NCI-H446 treated with DMSO at 0.1 percent for 48 hours (cell line): ENCODE results near the gene MBTPS2.
A peak's percentile ranks its signal among the peaks of the same experiment; 100 is the strongest.
"Not testable (repeated sequence)": the region's sequence is repeated elsewhere in the genome, so short reads cannot be mapped to it uniquely, and the experiment has no call there.

ENCODE experiments used
- DNase-seq: peaks from one replicate; lab custom pipeline; 2025; lab: John Stamatoyannopoulos, UW

MBTPS2 gene

GRCh38 chrX:21856504-21856903 lies 17.1 kb downstream of the MBTPS2 start:
- DNase-seq = no peak

DNA sequence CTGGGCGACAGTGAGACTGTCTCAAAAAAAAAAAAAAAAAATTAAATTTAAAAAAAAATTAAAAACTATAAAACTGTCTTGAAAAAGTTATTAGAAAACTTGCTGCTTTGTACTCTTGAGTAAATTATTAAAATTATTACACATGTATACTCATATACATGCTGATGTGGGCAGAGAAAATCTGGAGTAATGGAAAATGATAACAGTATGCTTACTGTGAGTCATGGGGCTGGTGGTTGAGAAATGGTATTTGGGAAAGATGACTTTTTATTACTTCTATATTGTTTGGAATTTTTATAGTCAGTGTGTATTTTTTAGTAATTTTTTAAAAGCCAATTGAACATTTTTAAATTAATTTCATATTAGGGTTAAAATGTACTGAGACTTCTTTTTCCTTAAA lies 23.8 kb downstream of the MBTPS2 start:
- DNase-seq = no peak

DNA sequence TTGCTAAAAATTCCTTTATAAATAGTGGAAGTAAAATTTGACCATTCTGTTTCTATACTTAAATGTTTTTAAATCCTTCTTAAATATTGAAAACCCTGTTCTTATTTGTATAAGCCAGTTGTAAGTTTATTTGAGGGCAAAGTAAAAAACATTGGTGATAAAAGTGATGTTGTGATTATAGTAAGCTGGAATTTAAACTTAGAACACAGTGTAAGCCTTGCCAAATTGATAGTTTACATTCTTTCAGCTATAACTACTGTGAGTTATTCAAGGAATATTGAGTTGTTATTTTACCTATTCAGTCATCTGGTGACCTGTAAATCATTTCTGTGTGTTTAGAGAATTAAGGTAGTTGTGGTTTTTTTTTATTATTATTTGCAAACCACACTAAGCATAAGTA lies 26.0 kb downstream of the MBTPS2 start:
- DNase-seq = no peak

- no peak for DNase-seq
Measured at GRCh38 chrX:21870494-21870893, 31.1 kb downstream of the MBTPS2 start.

DNA sequence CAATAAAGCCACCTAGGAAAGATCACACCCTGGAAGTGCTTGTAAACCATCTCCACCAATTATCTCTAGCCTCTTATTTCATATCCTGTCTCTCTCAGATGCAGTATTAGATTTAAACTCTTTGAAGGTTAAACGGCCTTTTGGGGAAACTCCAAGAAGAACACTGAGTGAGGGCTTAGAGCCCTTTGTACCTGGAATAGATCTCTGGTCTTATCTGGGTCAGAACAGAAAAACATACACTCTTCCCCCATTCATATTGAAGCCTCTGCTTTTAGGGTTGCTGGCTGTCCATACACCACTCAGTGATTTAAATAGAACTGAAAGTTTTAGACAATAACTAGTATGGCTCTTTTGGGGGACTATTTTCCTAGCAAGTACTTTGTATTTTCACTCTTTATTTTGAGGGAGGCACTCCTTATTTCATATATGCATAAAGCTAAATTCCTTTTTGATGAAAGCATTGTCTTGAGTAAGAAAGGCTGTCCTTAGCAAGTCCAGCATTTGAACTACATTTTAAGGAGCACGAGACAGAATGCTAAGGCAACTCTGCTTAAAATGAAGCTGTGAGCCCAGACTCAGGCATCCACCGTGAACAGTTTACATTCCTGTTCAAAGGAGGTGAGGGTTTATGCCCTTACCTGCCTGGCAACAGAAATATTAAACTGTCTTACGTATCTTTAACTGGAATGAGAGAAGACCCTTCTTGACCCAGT lies 33.8 kb downstream of the MBTPS2 start:
- no peak for DNase-seq

DNA sequence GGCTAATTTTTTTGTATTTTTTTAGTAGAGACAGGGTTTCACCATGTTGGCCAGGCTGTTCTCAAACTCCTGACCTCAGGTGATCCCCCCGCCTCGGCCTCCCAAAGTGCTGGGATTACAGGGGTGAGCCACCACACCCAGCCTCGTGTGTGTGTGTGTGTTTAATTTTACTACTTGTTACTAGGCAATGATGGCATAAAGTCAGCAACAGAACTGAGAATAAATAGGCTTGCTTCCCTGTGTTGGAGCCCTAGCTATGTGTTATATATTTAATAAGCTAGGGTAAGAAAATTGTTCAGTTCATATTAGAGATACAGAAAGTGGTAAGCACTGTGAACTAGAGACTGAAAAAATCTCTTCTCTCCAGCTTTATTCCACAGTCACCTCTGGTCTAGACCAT lies 34.8 kb downstream of the MBTPS2 start:
- DNase-seq = not testable (repeated sequence)

DNA sequence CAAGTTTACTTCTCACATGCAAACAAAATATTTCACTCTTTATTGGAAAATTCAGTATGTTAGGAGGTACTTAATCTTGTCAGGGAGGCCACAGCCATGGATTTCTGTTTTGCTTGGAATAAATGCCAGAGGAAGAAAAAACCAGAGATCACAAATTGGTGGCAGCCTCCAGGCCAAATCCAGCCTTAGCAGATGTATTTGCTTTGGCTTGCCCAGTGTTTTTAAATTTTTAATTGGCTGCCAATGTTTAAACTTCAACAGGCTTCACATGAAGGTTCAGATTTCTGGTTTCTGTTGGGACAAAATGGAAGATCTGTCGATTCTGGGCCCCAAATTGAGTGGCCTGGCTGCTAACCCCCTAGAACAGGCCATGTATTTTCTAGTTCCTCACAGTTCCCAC lies 35.6 kb downstream of the MBTPS2 start:
- peak; percentile 40 for DNase-seq

DNA sequence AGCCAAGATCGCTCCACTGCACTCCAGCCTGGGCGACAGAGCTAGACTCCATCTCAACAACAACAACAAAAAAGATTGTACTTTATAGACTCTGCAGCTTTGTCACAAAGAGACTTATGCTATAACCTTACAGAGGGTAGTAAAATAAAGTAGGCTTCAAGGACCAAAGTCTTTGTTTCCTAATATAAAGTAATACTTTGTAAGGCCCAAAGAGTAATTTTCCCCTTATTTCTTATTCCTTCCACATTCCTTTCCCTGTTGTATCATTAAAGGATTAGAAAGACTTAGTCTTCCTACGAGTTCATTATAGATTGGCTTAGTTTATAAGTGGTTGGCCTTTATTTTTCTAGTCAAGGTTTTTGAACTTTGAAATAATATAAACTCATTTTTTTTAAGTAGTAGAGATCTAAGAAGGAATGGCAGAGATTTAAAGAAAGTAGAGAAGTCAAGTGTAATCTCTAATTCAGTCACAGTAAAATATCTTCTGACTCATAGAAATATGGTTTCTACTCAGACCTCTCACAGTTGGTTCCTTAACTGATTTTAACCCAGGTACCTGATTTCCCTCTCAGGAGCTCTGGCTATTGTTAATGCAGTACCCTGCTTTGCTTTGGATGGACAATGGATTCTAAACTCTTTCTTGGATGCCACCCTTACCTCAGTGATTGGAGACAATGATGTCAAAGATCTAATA lies 42.6 kb downstream of the MBTPS2 start:
- no peak for DNase-seq

- no peak for DNase-seq
Measured at GRCh38 chrX:21883258-21883657, 43.8 kb downstream of the MBTPS2 start.

DNA sequence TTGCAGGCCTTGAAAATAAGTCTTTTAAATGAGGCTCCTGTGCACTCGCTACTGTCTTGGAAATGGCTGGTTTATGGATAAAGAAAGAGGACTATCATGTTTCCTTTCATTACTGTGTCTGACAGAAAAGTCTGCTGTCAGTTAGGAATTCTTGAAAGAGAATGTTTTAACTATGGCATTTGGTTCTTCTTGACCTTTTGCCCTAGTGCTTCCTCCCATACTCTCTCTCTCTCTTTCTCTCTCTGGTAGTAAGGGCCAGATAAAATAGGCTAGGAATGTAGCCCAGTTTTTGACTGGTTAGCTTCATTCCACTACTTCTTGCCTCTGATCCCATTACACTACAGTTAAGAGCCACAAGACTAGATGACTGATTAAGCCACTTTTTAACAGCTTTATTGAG lies 46.2 kb downstream of the MBTPS2 start:
- no peak for DNase-seq

DNA sequence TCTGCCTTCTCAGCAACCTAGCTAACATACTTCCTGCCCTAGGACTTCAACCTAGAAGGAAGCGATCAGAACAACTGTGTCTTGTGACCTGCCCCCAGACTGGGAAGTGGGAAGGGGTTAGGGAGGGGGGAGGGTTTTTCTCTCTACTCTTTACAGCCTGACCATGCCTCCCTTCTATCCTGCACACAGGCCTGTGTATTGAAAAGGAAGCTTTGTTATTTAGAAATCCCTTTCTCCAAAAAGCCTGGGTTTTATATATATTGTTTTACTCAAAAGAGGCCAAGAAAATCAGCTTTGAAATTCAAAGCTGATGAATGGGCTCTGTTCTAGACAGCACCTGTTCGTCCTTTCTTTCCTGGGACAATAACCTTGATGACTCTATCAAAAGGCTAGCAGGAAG lies 65.9 kb downstream of the MBTPS2 start:
- DNase-seq = no peak

GRCh38 chrX:21905953-21906352 lies 66.5 kb downstream of the MBTPS2 start:
- no peak for DNase-seq

DNA sequence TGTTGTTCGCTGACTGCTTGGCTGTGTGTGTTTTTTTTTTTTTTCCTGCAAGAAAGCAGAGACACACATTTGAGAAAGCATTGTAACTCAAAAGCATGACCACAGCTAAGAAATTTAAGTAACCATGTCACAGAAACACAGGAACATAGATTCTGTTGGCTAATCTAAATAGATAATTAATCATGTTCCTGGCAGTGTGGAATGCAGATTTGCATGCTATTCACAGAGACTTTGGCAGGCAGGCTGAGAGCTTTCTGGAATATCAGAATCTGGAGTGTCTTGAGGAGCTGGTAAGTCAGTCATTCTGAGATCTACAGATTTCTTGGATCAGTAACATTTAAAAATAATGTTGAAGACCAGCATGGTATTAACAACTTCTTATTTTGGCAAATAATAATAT lies 67.8 kb downstream of the MBTPS2 start:
- no peak for DNase-seq

- no peak for DNase-seq
Measured at GRCh38 chrX:21911481-21911880, 72.1 kb downstream of the MBTPS2 start.

GRCh38 chrX:21912220-21912619 lies 72.8 kb downstream of the MBTPS2 start:
- no peak for DNase-seq

- no peak for DNase-seq
Measured at GRCh38 chrX:21912989-21913388, 73.6 kb downstream of the MBTPS2 start.

GRCh38 chrX:21926116-21926515 lies 86.7 kb downstream of the MBTPS2 start:
- no peak for DNase-seq

GRCh38 chrX:21926527-21927278 lies 87.3 kb downstream of the MBTPS2 start:
- peak; percentile 51 for DNase-seq

GRCh38 chrX:21929209-21929608 lies 89.8 kb downstream of the MBTPS2 start:
- no peak for DNase-seq

DNA sequence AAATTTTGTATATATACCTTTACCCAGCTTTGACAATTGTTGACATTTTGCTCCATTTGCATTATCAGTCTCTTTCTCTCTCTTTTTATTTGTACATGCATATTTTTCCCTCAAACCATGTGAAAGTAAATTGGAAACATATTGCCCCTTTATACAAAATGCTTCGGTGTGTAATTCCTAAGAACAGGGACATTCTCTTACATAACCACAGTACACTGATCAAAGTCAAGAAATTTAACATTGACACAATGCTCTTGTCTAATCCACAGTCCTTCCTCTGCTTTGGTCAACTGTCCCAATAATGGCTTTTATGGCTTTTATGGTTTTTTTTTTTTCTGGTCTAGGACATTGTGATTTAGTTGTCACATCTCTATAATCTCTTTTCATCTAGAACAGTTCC lies 91.6 kb downstream of the MBTPS2 start:
- no peak for DNase-seq

- DNase-seq = no peak
Measured at GRCh38 chrX:21932292-21933002, 93.0 kb downstream of the MBTPS2 start.

DNA sequence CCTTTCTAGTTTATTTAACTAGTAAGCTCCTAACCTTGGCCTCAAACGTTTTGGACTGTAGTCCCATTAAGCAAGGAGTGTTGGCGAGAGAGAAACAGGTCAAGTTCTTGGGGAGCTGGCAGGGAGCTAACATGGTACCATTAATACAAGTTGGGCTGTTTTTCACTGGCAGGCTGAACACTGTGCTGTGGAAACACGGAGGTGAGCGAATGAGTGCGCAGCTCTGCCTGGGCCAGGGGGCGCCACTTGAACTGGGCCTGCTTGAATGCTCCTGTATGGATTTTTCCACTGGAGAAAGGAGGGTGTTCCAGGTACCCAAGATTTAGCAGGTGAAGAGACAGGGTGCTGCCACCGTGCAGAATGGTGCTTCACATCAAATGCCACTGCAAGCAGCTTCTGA lies 93.7 kb downstream of the MBTPS2 start:
- no peak for DNase-seq
